Hippocampal formation (tissue), 2 donors: ENCODE measurements around the gene GIGYF1.
"Not testable (repeated sequence)": the region's sequence is repeated elsewhere in the genome, so short reads cannot be mapped to it uniquely, and the experiment has no call there.

Experiments
- DNase-seq, 2 donors: peaks; one replicate each; lab custom pipeline; 2025; lab: John Stamatoyannopoulos, UW

Gene GIGYF1

DNA sequence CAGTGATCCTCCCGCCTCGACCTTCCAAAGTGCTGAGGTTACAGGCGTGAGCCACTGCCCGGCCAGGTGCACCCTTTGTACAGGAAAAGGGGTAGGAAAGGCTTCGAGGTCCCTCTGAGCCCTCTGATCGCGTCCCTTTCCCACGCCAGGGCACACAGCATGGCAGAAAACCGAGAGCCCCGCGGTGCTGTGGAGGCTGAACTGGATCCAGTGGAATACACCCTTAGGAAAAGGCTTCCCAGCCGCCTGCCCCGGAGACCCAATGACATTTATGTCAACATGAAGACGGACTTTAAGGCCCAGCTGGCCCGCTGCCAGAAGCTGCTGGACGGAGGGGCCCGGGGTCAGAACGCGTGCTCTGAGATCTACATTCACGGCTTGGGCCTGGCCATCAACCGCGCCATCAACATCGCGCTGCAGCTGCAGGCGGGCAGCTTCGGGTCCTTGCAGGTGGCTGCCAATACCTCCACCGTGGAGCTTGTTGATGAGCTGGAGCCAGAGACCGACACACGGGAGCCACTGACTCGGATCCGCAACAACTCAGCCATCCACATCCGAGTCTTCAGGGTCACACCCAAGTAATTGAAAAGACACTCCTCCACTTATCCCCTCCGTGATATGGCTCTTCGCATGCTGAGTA, 12.7 kb upstream of the GIGYF1 start:
- no peak for DNase-seq

DNA sequence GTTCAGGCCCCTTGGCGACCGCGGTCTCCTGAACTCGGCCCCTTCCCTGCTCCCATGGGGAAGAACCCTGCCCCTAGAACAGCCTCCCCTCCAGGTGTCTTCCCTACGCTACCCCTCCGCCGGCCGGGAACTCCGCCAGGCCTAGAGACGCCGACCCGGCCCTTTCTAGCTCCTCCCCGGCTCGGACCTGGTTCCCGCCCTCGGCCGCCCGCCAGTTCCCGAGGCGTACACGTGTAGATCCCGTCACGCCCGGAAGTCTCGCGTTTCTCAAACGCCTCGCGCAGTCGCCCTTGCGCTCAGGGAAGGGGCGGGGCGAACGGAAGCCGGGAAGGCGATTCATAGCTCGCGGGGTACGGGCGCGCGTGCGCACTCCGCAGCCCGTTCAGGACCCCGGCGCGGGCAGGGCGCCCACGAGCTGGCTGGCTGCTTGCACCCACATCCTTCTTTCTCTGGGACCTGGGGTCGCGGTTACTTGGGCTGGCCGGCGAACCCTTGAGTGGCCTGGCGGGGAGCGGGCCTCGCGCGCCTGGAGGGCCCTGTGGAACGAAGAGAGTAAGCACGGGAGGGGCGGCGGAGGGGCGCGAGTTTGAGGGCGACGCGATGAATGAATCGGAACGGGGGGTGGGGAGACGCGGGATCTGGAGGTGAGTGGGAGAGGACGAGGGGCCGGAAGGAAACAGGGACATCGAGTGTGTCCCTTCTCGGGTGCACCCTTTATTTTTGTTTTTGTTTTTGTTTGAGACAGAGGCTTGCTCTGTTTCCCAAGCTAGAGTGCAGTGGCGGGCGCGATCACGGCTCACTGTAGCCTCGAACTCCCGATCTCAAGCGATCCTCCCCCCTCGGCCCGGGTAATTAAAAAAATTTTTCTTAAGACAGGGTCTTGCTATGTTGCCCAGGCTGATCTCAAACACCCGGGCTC, 12.0 kb upstream of the GIGYF1 start, which contains the start of gene POP7:
Gene POP7 (plus strand): TSS at position 369 of the 919 bp plus-strand sequence. CDS start 710 bp downstream, outside the sequence.
- DNase-seq: peak; percentile 83 to 92

DNA sequence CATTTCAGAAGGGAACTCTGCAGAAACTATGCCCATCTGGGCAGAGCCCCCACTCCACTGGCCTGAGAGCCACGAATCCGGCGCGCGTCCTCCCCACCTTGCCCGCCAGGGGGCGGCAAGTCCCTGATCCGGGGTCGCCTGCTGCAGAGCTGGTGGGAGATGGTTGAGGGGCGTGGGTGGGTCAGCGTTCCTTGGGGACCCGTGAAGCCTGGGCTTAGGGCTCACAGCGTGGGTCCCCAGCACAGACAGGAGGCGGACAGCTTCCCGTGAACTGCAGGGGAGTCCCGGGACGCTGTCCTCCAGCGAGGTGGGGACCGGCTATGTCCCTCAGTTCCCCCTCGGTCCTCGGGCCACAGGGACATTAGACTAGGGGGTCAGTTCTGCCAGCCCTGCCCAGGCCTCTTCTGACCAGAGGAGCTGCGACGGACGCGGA, 11.3 kb upstream of the GIGYF1 start:
- peak; percentile 30 to 73 for DNase-seq

DNA sequence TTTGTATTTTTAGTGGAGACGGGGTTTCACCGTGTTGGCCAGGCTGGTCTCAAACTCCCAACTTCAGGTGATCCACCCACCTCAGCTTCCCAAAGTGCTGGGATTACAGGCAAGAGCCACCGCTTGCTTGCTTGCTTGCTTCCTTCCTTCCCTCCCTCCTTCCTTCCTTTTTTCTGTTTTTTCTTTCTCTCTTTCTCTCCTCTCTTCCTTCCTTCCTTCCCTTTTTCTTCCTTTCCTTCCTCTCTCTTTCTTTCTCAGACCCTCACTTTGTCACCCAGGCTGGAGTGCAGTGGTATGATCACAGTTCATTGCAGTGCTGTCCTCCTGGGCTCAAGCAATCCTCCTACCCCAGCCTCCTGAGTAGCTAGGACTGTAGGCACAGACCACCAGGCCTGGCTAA, 7.0 kb upstream of the GIGYF1 start:
- DNase-seq: not testable (repeated sequence)

DNA sequence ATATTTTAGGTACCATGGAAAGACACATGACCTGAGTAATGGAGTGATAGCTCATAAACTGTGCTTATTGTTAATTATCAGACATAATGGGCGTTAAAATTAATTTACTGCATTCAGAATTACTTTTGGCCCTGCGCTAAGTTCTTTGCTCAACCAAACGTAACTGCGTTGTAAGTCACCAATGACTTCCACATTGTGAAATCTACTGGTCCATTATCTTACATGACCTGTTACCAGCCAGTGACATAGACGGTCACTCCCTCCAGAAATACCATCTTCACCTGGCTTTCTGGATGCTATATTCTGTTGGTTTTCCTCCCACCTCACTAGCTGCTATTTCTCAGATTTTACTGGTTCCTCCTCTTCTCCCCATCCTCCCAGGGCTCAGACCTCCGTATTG, 5.0 kb upstream of the GIGYF1 start:
- no peak for DNase-seq

DNA sequence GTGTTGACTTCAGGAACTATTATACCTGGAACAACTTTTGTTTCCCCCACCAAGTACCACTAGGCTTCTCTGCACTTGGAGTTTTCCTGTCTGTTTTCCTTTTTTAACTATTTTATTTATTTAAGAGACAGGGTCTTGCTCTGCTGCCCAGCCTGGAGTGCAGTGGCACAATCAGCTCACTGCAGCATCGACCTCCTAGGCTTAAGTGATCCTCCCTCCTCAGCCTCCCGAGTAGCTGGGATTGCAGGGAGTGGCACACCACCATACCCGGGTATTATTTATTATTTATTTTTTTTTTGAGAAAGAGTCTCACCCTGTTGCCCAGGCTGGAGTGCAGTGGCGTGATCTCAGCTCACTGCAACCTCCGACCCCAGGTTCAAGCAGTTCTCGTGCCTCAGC, 2.1 kb upstream of the GIGYF1 start:
- no peak for DNase-seq

- no peak for DNase-seq
Measured at GRCh38 chr7:100693312-100694097, 545 bp downstream of the GIGYF1 start.

DNA sequence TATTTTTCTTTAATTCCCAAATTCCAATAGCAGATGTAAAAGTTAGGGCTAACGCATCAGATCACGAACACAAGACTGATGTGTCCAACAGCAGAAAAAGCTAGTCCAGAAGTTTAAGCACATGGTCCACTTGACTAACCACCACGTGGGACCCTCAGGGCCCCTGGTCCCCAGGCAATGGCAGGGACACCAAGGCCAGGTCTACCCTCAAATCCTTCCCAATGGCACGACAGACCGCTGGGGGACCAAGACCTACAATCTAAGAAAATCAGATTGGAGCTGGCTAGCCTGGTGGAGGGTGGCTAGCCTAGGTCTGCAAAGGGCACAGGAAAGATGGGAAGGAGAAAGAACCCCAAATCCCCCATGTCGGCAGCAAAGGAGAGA, 1.5 kb downstream of the GIGYF1 start:
- DNase-seq: no peak

DNA sequence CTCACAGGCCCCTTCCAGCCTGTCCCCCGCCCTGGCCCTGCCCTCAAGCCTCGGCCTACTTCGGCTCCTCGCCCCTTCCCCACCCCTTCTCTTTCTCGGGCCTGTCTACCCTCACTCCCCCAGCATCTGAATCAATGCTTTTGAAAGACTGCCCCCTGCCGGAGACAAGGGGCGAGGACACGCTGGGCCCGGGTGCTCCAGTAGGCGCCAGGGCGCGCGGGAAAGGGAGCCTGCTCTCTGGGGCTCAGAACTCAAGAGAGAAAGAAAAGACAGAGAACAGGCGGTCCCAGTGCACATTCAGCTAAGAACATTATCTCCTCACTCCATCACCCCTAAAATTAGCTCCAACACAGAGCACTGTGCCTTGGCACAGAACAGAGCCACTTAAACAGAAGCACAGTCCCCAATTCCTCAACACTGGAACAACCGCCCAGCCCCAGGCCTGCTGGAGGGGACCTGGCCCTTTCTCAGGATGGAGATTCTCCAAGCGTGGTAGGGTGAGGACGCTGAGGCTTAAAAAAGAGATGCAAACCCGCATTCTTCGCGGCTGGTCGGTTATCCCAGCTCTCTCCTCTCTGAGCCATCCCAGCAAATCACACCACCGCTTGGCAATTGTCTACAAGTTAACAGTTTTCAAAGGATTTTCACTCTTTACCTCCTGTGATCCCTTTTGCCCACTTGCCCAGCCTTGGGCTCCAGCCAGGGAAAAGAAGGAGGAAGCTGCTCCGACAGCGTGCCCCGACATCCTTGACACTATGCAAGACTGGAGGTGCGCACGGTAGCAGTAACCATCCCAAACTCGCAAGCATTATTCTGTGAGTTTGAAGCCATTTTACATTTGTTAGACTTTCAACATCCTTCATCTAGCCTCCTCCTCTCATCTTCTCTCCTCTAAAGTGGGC, 2.1 kb downstream of the GIGYF1 start:
- peak; percentile 70 to 71 for DNase-seq

- DNase-seq: no peak
Measured at GRCh38 chr7:100689230-100690135, 4.6 kb downstream of the GIGYF1 start.

DNA sequence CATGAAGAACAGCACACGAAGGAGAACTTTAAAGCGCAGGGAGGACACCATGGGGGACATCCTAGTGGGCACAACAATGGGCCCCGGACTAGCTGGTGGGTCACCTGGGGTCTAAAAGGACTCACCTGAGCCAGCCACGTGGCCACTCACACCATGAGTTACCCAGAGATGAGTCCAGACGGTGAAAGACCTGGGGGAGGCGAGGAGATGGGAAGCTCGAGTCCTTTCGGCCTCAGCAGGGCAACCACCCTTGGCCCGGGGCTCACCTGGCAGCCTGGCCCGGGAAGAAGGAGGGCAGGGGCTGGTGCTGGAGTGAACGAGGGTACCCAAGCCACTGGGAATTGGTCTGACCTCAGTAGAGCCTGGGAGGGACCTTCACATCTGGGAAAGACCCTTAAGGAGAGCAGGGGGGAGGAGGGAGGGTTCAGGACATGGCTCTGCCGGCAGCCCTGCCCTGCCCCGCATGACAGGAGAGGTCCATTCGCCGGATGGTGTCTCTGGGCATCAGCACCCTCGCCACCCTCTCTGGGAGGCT, 5.7 kb downstream of the GIGYF1 start:
- no peak for DNase-seq

GRCh38 chr7:100687751-100688300, 6.2 kb downstream of the GIGYF1 start:
- no peak for DNase-seq

DNA sequence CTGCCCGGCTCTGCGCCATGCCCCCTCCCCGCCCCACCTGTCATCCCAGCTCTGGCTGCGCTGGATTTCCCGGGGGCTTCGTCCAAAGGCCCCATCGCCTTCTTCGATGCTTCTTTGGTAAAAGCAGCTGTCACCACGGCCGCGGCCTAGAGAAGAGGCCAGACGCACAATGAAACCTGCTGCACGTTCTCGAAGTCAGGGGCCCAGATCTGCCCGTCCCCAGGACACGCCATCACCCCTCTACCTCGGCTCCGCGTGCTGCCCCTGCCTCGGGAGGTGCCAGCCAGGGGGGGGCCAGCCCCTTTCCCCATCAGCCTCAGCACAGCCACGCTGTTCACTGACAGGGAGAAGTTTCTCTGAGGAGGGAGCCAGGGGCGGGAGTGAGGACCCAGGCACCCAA, 6.8 kb downstream of the GIGYF1 start:
- DNase-seq: no peak

GRCh38 chr7:100686822-100687211, 7.2 kb downstream of the GIGYF1 start:
- no peak for DNase-seq

DNA sequence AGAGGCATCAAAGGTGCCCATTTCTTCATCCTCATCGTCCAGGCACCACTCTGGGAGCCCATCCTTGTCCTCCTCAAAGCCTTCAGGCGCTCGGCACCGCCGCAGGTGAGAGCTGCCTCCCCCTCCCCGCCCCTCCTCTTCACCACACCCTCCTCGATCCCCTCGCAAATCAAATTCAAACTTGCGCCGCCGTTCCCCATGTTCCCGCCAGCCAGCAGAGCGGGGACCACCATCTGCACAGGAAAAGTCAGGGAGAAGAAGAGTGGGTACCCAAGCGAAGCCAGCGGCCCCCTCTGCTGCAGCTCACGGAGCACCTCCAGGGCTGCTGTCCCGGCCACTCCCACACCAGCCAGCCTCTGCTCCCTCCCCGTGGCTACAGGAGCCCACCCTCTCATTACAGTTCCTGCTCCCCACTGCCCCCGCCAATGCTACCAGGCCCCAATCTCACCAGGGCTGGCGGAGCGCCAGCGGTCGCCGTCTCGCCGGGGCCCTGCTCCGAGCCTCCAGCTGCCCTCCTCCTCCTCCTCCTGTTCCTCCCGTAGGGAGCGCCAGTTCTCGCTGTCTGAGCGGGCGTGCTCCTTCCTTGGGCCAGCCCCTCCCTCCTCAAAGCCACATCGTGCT, 7.7 kb downstream of the GIGYF1 start:
- DNase-seq: no peak

DNA sequence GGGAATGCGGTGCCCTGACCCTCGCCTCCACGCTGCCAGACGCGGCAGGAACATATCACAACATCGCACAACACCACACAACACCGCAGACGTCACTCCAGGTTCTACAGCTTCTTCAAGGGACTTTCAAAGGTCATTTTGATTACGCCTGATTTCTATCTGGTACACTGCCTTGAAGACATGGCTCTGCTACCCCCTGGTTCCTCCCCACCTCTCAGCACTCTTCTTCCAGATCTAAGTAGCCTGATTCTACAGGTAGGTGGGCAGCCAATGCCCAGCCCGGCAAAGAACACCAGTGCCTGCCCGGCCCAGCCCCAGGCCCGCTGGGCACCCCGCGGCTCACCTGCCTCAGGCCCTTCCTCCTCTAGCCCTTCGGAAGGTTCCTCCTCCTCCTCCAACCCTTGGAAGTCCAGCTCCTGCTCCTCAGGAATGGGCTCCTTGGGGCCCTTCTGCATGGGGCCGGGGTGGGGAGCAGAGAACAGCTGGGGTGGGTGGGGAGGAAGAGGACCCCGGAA, 8.4 kb downstream of the GIGYF1 start:
- no peak for DNase-seq

GRCh38 chr7:100685049-100685605, 8.9 kb downstream of the GIGYF1 start:
- no peak for DNase-seq

DNA sequence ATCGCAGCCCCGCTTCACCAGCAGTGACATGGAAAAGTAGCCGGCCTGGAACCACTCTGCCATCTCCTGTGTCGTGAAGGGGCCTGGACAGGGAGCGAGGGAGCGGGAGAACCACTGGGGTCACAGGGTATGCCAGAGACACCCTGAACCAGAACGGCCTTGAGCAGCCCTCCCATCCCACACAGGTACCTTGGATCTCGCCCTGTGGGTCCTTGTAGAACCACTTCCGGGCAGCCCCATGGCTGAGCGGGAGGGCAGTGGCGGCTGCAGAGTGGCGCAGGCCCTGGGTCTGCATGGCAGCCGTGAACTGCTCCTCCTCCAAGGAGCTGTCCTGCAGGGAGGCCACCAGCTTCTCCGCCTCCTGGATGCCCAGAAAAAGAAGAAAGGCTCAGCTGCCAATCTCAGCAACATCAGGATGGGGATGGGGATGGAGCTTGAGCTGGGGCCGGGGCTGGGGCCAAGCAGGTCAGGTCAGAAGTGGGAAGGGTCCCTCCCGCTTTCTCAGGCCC, 9.5 kb downstream of the GIGYF1 start:
- no peak for DNase-seq
